Measurements from ENCODE around the gene KCP.

KCP gene

DNA sequence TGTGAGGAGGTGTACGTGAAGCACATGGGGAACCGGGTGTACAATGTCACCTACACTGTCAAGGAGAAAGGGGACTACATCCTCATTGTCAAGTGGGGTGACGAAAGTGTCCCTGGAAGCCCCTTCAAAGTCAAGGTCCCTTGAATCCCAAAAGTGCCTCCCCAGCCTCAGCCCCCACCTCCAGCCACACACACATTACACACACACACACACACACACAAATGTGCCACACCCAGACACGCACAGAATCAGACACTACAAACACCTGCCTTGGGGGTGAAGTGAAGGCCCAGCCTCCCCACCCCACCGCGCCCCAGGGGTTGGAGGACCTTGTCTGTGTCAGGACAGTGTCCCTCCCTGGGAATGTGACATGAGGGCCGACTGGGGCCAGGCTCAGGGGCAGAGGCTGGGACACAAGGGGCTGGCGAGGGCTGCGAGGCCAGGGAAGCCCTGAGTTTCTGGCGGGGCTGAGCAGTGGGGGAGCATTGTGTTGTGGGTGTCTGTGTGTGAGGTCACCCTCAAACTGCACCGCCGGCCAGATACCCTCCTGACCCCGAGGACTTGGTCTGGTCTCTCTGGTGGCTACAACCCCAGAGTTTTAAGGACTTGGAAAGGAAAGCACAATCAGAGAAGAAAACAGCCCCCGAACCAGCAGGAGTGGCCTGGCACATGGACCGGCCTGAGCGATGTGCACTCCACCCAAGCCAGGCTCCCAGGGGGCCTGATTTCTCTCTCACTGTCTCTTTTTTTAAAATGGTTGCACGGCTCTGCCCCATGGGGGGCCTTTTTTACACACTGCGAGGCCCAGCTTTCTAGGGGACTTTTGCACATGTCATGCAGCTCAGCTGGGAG is 51.9 kb downstream of the KCP start:
- DNase-seq (ENCODE audit: low spot score), result no peak

DNA sequence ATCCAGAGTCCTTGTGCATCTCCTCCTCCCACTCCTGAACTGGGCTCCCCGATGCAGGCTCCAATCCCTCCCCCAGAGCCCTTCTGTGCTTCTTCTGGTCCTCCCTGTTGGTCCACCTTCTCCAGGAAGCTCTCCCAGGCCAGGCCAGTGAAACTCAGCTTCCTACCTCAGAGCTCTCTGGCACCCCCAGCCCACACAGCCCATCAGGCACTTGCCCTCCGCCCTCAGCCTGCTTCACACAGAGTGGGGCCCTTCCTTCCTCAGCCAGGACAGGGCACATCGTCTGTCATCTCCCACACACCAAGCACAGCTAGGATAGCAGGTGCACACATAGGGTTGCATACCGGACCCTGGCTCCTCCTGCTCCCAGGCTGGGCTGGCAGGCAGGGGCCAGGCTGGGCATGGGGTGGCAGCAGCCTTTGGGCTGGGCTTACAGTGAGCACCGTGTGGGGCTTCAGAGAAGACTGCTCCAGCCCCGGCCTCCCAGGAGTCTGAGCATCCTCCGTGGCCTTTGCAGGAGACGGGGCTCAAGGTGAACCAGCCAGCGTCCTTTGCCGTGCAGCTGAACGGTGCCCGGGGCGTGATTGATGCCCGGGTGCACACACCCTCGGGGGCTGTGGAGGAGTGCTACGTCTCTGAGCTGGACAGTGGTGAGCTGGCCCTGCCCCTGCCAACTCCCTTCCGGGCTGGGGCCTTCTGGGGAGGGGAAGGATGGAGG is 54.3 kb downstream of the KCP start:
- DNase-seq (ENCODE audit: low spot score), result no peak

GRCh38 chr7:128855559-128855958 is 55.0 kb downstream of the KCP start:
- no peak for DNase-seq (ENCODE audit: low spot score)

- DNase-seq (ENCODE audit: low spot score), result no peak
Measured at GRCh38 chr7:128854396-128854795, 56.1 kb downstream of the KCP start.

DNA sequence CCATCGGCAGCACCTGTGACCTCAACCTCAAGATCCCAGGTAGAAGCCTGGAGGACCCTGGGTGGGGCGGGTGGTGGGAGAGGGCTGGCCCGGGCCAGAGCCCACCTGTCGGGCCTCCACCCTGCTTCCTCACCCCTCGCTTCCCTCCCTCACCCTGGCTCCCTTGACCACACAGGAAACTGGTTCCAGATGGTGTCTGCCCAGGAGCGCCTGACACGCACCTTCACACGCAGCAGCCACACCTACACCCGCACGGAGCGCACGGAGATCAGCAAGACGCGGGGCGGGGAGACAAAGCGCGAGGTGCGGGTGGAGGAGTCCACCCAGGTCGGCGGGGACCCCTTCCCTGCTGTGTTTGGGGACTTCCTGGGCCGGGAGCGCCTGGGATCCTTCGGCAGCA is 56.7 kb downstream of the KCP start:
- DNase-seq (ENCODE audit: low spot score), result no peak

- DNase-seq (ENCODE audit: low spot score), result no peak
Measured at GRCh38 chr7:128852537-128853254, 57.8 kb downstream of the KCP start.

- DNase-seq (ENCODE audit: low spot score), result no peak
Measured at GRCh38 chr7:128849804-128850490, 60.6 kb downstream of the KCP start.

DNA sequence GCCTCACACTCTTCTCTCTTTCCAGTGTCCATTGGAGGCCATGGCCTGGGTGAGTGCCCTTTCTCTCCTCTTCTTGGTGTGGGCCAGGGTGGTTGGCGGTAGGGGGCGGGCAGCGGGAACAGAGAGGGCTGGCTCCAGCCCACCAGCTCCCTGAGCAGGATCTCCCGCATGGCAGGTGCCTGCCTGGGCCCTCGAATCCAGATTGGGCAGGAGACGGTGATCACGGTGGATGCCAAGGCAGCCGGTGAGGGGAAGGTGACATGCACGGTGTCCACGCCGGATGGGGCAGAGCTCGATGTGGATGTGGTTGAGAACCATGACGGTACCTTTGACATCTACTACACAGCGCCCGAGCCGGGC is 61.4 kb downstream of the KCP start:
- no peak for DNase-seq (ENCODE audit: low spot score)

DNA sequence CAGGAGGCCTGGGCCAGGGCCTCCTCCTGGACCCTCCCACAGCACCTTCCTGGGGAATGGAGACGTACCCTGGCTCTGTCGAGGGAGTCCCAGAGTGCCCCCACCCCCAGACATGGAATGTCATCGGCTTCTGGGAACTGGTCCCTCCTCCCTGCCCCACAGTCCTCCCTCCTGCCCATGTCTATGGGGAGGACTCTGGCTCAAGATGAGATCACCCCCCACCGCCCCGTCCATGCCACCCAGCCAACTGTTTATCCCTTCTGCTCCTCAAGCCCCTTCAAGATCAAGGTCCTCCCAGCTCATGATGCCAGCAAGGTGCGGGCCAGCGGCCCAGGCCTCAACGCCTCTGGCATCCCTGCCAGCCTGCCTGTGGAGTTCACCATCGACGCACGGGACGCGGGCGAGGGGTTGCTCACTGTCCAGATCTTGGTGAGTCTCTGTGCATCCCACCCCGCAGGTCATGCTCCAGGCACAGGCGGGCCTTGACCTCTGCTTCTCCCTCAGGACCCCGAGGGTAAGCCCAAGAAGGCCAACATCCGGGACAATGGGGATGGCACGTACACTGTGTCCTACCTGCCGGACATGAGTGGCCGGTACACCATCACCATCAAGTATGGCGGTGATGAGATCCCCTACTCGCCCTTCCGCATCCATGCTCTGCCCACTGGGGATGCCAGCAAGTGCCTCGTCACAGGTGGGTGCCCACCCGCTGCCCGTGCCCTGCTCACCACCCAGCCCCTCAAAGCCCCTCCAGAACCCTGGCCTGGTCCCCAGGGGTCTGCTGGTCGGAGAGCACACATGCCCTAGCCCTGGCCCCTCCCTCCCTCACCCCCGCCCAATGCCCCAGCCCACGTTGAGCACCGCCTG is 62.0 kb downstream of the KCP start:
- DNase-seq (ENCODE audit: low spot score), result no peak

- no peak for DNase-seq (ENCODE audit: low spot score)
Measured at GRCh38 chr7:128847721-128848211, 62.7 kb downstream of the KCP start.

- no peak for DNase-seq (ENCODE audit: low spot score)
Measured at GRCh38 chr7:128846781-128847444, 63.6 kb downstream of the KCP start.

GRCh38 chr7:128845987-128846386 is 64.5 kb downstream of the KCP start:
- no peak for DNase-seq (ENCODE audit: low spot score)

DNA sequence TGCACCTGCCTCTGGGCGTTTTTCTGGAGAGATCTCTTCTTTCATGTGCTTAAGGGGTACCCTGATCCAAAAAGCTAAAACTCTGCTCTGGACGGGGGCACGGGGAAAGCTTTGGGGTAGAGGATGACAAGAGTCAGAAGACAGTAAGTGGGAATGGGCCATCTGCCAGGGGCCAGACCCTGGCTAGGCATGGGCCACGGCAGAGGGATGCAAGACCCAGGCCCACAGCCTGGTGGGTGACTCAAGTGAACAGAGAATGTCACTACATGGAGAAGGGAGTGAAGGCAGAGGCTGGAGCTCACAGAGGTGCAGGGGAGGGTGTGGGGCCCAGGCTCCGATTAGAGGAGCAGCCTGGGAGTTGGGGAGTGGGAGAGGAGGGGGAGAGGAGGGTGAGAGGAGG is 65.0 kb downstream of the KCP start:
- DNase-seq (ENCODE audit: low spot score), result no peak

DNA sequence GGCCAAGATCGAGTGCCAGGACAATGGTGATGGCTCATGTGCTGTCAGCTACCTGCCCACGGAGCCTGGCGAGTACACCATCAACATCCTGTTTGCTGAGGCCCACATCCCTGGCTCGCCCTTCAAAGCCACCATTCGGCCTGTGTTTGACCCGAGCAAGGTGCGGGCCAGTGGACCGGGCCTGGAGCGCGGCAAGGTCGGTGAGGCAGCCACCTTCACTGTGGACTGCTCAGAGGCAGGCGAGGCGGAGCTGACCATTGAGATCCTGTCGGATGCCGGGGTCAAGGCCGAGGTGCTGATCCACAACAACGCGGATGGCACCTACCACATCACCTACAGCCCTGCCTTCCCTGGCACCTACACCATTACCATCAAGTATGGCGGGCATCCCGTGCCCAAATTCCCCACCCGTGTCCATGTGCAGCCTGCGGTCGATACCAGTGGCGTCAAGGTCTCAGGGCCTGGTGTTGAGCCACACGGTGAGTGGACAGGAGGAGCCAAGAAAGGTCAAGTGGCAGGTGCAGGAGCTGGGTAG is 65.7 kb downstream of the KCP start:
- DNase-seq (ENCODE audit: low spot score), result no peak

- no peak for DNase-seq (ENCODE audit: low spot score)
Measured at GRCh38 chr7:128843938-128844621, 66.4 kb downstream of the KCP start.

DNA sequence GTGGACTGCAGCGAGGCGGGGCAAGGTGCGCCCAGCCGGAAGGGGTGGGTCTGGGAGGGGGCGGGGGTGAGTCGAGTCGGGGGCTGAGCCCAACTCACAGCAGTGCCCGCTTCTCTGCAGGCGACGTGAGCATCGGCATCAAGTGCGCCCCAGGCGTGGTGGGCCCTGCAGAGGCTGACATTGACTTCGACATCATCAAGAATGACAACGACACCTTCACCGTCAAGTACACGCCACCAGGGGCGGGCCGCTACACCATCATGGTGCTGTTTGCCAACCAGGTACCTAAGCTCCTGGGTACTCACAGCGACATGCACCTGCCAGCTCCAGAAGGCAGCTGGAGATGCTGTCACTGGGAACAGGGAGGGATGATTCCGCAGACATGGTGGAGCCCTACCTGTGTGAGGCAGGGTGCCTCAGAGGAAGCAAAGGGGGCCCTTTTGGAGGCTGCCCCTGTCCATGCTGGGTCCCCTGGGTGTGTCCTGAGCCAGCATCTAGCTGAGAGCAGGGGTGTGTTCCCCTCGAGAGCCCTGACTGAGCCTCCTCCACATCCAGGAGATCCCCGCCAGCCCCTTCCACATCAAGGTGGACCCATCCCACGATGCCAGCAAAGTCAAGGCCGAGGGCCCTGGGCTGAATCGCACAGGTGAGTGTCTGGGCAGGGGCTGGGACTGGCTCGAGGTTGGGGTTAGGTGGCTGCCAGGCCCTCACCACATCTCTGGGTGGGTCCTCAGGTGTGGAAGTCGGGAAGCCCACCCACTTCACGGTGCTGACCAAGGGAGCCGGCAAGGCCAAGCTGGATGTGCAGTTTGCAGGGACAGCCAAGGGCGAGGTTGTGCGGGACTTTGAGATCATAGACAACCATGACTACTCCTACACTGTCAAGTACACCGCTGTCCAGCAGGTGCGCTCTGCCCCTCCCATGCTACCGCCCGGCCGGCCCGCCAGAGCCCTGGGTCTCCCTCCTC is 67.6 kb downstream of the KCP start:
- DNase-seq (ENCODE audit: low spot score), result no peak

DNA sequence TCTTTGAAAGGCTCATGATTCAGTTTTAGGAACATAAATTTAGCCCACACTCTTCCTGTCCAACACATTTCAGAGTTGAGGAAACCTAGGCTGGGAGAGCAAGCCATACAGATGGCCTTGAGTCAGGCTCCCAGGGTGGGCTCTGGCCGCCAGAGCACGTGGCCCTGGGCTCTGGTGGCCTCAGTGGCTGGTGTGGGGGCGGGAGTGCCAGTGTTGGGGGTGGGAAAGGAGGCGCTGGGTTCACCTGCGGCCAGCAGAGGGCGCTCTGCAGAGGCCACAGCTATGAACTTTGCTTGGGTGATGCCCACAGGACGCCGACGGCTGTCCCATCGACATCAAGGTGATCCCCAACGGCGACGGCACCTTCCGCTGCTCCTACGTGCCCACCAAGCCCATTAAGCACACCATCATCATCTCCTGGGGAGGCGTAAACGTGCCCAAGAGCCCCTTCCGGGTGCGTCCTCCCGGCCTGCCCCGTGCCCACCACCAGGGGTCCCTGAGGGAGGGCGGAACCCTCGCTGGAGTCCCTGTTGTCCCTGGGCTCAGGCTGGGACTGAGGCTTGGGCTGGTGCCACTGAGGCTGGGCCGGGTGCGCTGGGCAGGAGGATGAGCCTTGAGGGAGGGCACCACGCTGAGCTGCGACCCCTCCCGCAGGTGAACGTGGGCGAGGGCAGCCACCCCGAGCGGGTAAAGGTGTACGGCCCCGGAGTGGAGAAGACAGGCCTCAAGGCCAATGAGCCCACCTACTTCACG is 68.4 kb downstream of the KCP start:
- peak; percentile 79 for DNase-seq (ENCODE audit: low spot score)

DNA sequence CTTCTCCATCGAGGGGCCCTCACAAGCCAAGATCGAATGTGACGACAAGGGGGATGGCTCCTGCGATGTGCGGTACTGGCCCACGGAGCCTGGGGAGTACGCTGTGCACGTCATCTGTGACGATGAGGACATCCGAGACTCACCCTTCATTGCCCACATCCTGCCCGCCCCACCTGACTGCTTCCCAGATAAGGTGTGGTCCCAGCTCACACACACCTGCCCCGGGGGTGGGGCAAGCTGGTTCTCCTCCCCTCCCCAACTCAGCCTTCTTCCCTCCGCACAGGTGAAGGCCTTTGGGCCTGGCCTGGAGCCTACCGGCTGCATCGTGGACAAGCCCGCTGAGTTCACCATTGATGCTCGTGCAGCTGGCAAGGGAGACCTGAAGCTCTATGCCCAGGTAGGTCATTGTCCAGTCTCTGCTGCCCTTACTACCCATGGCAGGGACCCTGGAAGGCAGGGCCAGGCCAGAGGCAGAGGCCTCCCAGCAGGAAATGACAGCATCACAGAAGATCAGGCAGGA is 69.3 kb downstream of the KCP start:
- no peak for DNase-seq (ENCODE audit: low spot score)

Measured in AG08396 (cell line).